ENCODE data around the gene LBHD2.
A peak's percentile ranks its signal among the peaks of the same experiment; 100 is the strongest.

The LBHD2 gene

GRCh38 chr14:103135333-103136260, 51.6 kb downstream of the LBHD2 start:
- no peak for TF ChIP-seq CTCF (IDR thresholded peaks at IDR 0.05; ENCODE audit: insufficient read depth, low read depth, low read length, missing control alignments)
- H3K4me3 ChIP-seq (ENCODE audit: low read length): no peak overlapping the region
- no peak for DNase-seq (ENCODE audit: low read depth)

GRCh38 chr14:103136388-103137271, 52.6 kb downstream of the LBHD2 start:
- no peak overlapping the region for H3K4me3 ChIP-seq (ENCODE audit: low read length)
- TF ChIP-seq CTCF (IDR thresholded peaks at IDR 0.05; ENCODE audit: insufficient read depth, low read depth, low read length, missing control alignments): no peak
- DNase-seq (ENCODE audit: low read depth): peak; percentile 77

- DNase-seq (ENCODE audit: low read depth): no peak
- H3K4me3 ChIP-seq (ENCODE audit: low read length): no peak overlapping the region
- TF ChIP-seq CTCF (IDR thresholded peaks at IDR 0.05; ENCODE audit: insufficient read depth, low read depth, low read length, missing control alignments): no peak
Observed at GRCh38 chr14:103137689-103138300, 53.8 kb downstream of the LBHD2 start.

GRCh38 chr14:103138301-103139131, 54.5 kb downstream of the LBHD2 start:
- H3K4me3 ChIP-seq (ENCODE audit: low read length): no peak overlapping the region
- TF ChIP-seq CTCF (IDR thresholded peaks at IDR 0.05; ENCODE audit: insufficient read depth, low read depth, low read length, missing control alignments): no peak
- DNase-seq (ENCODE audit: low read depth): no peak

GRCh38 chr14:103139132-103140025, 55.4 kb downstream of the LBHD2 start:
- TF ChIP-seq CTCF (IDR thresholded peaks at IDR 0.05; ENCODE audit: insufficient read depth, low read depth, low read length, missing control alignments): no peak
- no peak overlapping the region for H3K4me3 ChIP-seq (ENCODE audit: low read length)
- DNase-seq (ENCODE audit: low read depth): no peak
